Measurements from ENCODE around the gene RTL5.

The RTL5 gene

DNA sequence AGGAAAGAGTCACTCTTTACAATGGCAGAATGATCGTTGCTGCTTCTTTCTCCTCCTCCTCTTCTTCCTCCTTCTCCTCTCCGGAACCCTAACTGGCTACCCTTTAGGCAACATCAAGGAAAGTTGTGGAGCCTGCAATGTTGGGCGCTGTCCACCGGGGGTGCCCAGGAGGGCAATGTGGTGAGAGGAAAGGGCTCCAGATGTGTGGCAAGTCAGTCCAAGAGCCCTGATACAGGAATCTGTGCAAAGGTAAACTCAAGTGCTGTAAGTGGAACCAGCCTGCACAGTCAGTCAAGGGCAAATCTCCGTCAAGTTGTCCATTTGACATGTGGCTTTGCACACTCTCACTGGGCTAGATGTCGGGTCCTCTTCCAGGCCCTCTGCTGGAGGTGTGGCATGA, 2.8 kb downstream of the RTL5 start:
- peak; percentile 7 to 16 for DNase-seq

- no peak for DNase-seq
Observed at GRCh38 chrX:72128183-72128834, 3.4 kb downstream of the RTL5 start.

DNA sequence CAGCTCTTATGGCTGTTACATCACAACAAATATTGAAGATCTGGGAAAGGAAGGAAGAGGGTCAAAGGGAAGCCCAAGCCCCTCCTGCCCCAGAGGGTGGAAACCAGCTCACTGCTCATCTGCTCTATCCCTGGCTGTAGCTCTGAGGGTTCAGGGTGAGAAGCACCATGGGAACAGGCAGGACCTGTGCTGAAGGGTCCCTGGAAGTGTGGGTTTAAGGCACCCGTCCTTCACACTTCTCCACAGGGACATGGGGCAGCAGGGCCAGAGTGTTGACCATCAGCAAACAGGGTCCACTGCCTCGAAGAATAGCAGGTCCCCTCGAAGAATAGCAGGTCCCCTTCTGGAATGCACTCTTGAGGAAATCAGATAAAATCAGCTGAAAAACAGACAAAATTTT, 4.4 kb downstream of the RTL5 start:
- no peak for DNase-seq

DNA sequence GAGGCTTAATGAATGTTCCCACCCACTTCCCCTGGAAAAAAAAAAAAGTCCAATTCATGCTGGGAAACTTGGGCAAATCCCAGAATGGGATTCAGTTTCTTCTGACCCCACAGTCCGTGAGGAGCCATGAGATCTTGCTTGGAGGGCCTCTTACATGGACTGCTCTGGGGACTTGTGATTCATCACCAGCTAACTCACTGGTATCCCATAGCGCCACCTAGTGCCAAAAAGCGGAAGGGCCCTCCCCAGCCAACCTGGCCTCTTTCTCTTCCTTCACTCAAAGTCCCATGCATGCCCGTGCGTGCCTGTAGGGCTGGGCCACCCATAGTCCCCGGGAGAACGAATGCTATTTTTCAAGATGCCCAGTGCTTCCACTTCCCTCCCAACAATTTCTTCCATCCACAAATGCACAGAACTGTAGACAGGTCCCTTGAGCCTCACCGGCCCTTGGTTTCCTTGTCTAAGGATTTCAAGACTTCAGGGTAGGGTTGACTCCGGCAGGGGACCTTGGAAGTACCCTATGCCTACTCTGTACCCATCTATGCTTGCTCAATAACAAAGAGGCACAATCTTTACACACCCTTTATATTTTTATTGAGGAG, 5.1 kb downstream of the RTL5 start:
- DNase-seq, result peak; percentile 48 to 50

GRCh38 chrX:72126048-72126415, 5.7 kb downstream of the RTL5 start:
- DNase-seq, result no peak

GRCh38 chrX:72125331-72126047, 6.2 kb downstream of the RTL5 start:
- DNase-seq, result no peak

GRCh38 chrX:72124540-72125201, 7.0 kb downstream of the RTL5 start:
- no peak for DNase-seq

DNA sequence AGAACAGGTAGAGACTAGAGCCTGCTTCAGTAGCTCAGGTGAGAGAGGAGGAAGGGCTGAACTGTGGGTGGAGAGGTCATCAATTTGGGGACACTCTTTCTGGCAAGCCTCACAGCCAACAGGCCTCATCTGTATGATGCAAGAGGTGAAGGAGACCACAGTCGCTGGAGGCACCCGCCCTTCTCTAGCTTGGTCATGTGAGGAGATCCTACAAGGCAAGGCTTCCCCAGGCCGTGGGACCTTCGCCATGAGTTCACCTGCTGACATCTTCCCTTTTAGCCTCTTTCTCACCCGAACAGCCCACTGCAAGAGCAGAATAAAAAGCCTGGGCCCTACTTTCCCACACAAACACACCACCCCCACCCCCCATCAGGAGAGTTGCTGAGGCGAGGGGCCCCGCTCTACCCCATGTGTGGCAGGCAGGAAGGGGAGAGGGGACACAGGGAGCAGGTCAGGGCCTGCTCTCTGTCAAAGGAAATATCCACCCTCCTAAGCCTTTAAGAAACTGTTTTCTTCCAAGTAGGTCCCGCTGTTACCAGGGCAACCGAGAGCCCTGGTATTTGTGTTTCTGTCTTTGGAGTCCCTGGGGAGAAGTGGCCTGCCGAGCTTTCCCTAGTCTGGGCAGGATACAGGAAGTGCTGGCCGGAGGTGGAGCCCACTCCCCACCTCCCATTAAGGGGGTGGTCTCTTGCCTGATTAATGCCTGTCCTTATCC, 8.1 kb downstream of the RTL5 start:
- peak in 1 of 2 experiments; percentile 34 for DNase-seq

DNA sequence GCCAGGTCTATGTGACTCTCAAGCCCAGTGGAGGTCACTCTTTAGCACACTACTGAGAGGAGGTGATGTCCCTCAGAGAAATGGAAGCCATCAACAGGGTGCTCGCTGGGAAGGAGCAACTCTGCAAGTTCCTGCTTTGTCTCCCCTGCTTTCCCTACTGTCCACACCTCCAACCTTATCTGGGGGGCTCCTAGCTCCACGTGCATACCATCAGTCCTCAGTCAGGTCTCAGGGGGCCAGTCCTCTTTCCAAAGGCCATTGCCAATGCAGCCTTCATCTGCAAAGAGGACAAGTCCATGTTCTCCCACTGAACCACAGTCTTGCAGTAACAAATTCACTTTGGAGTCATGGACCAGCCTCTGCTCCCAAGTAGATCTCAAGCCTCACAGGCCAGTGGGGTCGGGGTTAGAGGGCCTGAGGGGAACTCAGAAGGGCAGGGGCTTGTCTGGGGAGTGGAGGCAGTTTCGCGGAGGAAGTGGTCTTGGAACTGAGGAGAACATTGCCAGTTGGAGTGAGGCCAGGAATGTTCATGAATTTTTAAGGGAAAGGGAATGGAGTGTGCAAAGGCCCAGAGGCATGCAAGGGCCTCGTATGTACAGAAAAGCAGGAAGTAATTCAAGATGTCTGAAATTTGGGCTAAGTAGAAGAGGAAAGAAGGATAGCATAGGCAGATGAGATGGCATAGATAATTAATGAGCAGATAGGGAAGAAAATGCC, 8.9 kb downstream of the RTL5 start:
- no peak for DNase-seq

- DNase-seq, result peak; percentile 46 to 73
Observed at GRCh38 chrX:72121383-72121782, 10.3 kb downstream of the RTL5 start.

DNA sequence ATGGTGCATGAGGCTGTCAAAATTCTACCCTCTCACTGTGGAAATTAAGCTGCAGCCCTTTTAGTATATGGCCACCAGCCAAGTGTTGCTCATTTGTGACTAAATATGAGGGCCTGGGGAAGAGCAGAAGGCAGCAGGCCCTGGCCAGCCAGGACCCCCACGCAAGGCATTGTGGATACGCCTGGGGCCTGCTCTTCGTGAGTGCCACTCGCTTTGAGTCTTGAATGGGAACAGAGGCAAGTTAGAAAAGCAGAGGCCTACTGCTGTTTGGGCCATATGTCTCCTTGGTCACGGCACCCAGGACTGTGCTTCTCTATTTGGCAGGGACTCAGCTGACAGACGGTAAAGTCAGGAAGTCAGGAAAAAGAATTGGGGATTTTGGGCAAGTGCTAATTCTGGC, 10.9 kb downstream of the RTL5 start:
- no peak for DNase-seq

- DNase-seq, result no peak
Observed at GRCh38 chrX:72117636-72118210, 14.0 kb downstream of the RTL5 start.

- DNase-seq, result no peak
Observed at GRCh38 chrX:72115380-72115779, 16.3 kb downstream of the RTL5 start.

- no peak for DNase-seq
Observed at GRCh38 chrX:72114807-72115206, 16.9 kb downstream of the RTL5 start.

GRCh38 chrX:72114306-72114705, 17.4 kb downstream of the RTL5 start:
- no peak for DNase-seq

DNA sequence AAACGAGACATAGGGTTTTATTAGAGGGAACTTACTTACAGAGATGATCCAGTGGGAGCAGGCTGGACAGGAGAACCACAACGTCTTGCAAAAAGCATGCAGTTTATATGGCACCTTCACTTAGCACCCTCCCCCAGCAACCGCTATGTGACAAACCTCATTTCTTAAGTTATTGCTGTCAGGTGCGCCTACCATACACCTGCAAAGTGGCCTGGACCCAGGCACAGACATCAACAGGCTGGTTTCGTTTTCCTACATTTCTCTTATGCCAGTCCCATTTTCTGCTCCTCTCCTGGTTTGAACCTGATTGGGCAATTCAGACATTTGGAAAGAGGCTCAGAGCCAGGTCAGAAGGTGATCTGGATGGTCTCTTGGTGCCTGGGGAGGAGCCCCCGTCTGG, 18.3 kb downstream of the RTL5 start:
- no peak for DNase-seq

GRCh38 chrX:72110876-72111708, 20.6 kb downstream of the RTL5 start:
- DNase-seq, result no peak

- DNase-seq, result no peak
Observed at GRCh38 chrX:72110051-72110875, 21.5 kb downstream of the RTL5 start.

- DNase-seq, result no peak
Observed at GRCh38 chrX:72108666-72109065, 23.0 kb downstream of the RTL5 start.
